Lower lobe of right lung (tissue), 2 donors: ENCODE results near the gene SYP. TPM values are rescaled to one million over a fixed set of nuclear protein-coding genes. Genes with fewer than 3 reads are reported as not detected.

Experiments
- ATAC-seq, 2 donors: fragments of 200-7000 bp; cut with Tn5 transposase; one replicate each; pipeline ENCODE4 v1.9.1; 2020 to 2022; ENCODE audit warnings: mild to moderate bottlenecking in 2 of 2, moderate library complexity in 2 of 2
- DNase-seq: peaks from one replicate; pipeline ENCODE4 v3.0.0-alpha.2; 2020
- H3K27ac ChIP-seq: fragments of 200-600 bp; one replicate; pipeline ENCODE4 v1.8.0; 2022
- H3K27me3 ChIP-seq: fragments of 200-600 bp; one replicate; pipeline ENCODE4 v1.8.0; 2022; ENCODE audit warnings: low read depth
- H3K36me3 ChIP-seq: fragments of 200-600 bp; one replicate; pipeline ENCODE4 v1.8.0; 2022; ENCODE audit warnings: mild to moderate bottlenecking
- H3K4me1 ChIP-seq: fragments of 200-600 bp; one replicate; pipeline ENCODE4 v1.8.0; 2022
- H3K4me3 ChIP-seq: fragments of 200-600 bp; one replicate; pipeline ENCODE4 v1.8.0; 2022; ENCODE audit warnings: mild to moderate bottlenecking
- H3K9me3 ChIP-seq: fragments of 200-600 bp; one replicate; pipeline ENCODE4 v1.8.0; 2022
- intact Hi-C: fragments of 100-400 bp; cut with DNase I; formaldehyde crosslinking; loops from one replicate; pipeline ENCODE4 v1.11.0; 2022
- total RNA-seq: library from RNA; stranded (reverse); fragmentation: NEBNext Ultra II Directional; extraction: Animal tissue kit (Norgen Biotek cat#: 25700); gene quantifications from one replicate; pipeline ENCODE4 v1.2.1, GENCODE V29; 2021
- TF ChIP-seq, protein P1 (sequence below): fragments of 200-600 bp; IDR thresholded peaks from one replicate; pipeline ENCODE4 v1.8.0; 2022; ENCODE audit warnings: antibody characterized with exemption, mild to moderate bottlenecking
- donor health status: DM: no; HTN: yes; CAD: no; lungs with severe emphysema.

The SYP gene
- total RNA-seq, 1 donor from 2014 or later = 4.2 TPM

DNA sequence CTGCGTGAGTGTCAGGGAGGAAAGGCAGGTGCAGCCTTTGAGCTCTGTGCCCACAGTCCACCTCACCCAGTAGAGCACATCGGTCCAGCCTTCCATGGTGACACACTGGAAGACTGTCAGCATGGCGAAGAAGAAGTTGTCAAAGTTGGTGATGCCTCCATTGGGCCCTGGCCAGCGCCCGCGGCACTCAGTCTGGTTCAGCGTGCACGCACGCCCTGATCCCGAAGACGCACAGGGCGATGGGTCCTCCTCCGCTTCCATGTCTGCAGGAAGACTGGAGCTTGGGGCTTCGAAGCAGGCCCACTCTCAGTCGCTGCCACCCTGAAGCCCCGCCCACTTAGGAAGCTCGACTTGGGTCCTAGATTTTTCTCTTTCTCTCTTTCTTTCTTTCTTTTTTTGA is 28.2 kb upstream of the SYP start:
- ATAC-seq = no peak
- DNase-seq = no peak
- Histone ChIP-seq H3K27me3 (no peaks in the 10 kb centered on the region), H3K4me1 (no peaks in the 10 kb centered on the region), H3K27ac (no peak overlapping the region), H3K9me3 (no peaks in the 10 kb centered on the region), H3K4me3 (no peak overlapping the region), H3K36me3 (no peaks in the 10 kb centered on the region)
- TF ChIP-seq, protein P1, sequence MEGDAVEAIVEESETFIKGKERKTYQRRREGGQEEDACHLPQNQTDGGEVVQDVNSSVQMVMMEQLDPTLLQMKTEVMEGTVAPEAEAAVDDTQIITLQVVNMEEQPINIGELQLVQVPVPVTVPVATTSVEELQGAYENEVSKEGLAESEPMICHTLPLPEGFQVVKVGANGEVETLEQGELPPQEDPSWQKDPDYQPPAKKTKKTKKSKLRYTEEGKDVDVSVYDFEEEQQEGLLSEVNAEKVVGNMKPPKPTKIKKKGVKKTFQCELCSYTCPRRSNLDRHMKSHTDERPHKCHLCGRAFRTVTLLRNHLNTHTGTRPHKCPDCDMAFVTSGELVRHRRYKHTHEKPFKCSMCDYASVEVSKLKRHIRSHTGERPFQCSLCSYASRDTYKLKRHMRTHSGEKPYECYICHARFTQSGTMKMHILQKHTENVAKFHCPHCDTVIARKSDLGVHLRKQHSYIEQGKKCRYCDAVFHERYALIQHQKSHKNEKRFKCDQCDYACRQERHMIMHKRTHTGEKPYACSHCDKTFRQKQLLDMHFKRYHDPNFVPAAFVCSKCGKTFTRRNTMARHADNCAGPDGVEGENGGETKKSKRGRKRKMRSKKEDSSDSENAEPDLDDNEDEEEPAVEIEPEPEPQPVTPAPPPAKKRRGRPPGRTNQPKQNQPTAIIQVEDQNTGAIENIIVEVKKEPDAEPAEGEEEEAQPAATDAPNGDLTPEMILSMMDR = no peak
- intact Hi-C loops = no loop called here

DNA sequence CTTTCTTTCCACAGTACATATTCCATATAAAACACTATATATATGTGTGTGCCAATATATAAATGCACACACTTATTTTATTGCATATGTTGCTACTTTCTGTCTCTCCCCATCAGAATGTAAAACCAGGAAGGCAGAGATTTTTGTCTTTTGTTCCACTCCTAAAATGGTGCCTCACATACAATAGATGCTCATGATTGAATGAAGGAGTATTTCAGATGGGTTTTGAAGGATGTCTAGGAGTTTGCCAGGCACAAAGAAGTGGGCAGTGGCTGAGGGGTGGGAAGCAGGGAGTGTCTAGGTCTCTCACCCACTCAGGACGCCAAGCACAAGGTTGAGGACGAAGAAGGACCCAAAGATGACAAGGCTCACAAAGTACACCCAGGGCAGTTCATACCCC is 27.7 kb upstream of the SYP start:
- Histone ChIP-seq H3K36me3 (no peaks in the 10 kb centered on the region), H3K27me3 (no peaks in the 10 kb centered on the region), H3K4me3 (no peak overlapping the region), H3K4me1 (no peaks in the 10 kb centered on the region), H3K9me3 (no peaks in the 10 kb centered on the region), H3K27ac (no peak overlapping the region)
- intact Hi-C loops = no loop called here
- TF ChIP-seq, protein P1 = no peak
- no peak for ATAC-seq
- DNase-seq = no peak

DNA sequence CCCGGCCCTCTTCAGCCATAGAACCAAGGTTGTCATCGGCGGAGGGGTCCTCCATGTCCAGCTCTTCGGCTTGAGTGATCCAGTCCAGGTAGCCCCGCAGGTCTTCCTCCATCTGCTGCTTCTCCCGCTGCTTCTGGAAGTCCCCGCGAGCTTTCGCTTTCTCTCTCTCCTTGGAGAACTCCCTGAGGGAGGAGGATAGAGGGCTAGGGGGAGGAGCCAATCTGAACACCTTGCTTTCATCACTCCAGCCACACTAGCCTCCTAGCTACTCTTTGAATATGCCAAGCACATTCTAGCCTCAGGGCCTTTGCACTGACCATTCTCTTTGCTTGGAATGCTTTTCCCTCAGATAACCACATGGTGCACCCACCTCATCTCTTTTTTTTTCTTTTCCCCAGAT is 27.0 kb upstream of the SYP start:
- DNase-seq (no peak), ATAC-seq (no peak)
- Histone ChIP-seq H3K9me3 (no peaks in the 10 kb centered on the region), H3K4me3 (no peak overlapping the region), H3K36me3 (no peaks in the 10 kb centered on the region), H3K27ac (no peak overlapping the region), H3K27me3 (no peaks in the 10 kb centered on the region), H3K4me1 (no peaks in the 10 kb centered on the region)
- TF ChIP-seq, protein P1 = no peak
- intact Hi-C loops = no loop called here

DNA sequence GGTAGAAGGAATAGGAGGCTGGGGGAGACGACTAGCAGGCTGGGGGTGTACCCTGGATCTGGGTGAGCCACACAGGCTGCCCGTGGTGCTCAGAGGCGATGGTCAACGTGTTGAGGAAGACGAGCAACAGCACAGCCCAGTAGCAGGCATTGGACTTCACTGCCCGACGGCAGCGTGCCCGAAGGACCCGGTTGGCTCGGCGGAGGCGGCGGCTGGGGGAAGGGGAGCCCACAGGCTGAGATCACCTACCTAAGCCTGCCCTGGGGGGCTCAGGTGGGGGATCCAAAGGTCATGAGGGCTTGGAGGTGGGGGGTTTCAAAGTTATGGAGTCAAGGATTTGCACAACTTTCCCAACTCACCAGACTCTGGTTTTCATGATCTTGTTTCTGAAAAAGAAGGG is 25.9 kb upstream of the SYP start:
- no peaks in the 10 kb centered on the region for H3K27me3 ChIP-seq
- H3K4me3 ChIP-seq = no peak overlapping the region
- no peaks in the 10 kb centered on the region for H3K9me3 ChIP-seq
- H3K27ac ChIP-seq = no peak overlapping the region
- ATAC-seq = no peak
- H3K36me3 ChIP-seq = no peaks in the 10 kb centered on the region
- no peak for DNase-seq
- H3K4me1 ChIP-seq = no peaks in the 10 kb centered on the region
- TF ChIP-seq, protein P1 = no peak
- intact Hi-C loops = no loop called here

DNA sequence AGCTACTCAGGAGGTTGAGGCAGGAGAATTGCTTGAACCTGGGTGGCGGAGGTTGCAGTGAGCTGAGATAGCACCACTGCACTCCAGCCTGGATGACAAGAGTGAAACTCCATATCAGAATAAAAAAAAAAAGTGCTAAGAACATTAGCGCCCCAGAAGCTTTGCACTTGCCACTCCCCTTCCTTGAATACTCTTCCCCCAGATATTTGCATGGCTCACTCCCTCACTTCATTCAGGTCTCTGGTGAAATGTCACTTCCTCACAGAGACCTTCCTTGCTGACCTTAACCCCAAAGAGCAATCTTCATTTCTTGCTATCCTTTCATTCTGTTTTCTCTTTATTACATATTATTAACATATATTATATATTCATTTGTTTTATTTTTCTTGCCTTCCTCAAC is 21.9 kb upstream of the SYP start:
- no peak for ATAC-seq
- Histone ChIP-seq H3K27ac (no peak overlapping the region), H3K36me3 (no peaks in the 10 kb centered on the region), H3K9me3 (no peaks in the 10 kb centered on the region), H3K4me3 (no peak overlapping the region), H3K27me3 (no peaks in the 10 kb centered on the region), H3K4me1 (no peaks in the 10 kb centered on the region)
- intact Hi-C loops = no loop called here
- TF ChIP-seq, protein P1 = no peak
- no peak for DNase-seq

DNA sequence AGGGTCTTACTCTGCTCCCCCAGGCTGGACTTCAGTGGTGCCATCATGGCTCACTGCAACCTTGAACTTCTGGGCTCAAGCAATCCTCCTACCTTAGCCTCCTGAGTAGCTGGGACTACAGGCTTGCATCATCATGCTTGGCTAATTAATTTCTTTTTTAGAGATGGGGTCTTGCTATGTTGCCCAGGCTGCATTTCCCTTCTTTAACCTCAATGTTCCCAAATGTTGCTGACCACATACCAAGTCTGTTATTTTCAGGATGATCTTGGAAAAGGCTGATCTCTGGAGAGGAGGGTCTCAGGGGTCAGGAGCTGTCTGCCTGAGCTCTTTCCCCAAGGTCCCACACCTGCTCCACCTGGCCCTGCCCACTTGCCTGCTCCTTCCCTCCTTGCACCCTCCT is 20.1 kb upstream of the SYP start:
- ATAC-seq (no peak), DNase-seq (no peak)
- Histone ChIP-seq H3K36me3 (no peaks in the 10 kb centered on the region), H3K4me3 (no peak overlapping the region), H3K4me1 (no peaks in the 10 kb centered on the region), H3K27me3 (no peaks in the 10 kb centered on the region), H3K27ac (no peak overlapping the region), H3K9me3 (no peaks in the 10 kb centered on the region)
- TF ChIP-seq, protein P1 = no peak
- intact Hi-C loops = no loop called here
